HUES6 (cell line): ENCODE results near the gene TMEM41B.
"Not testable (repeated sequence)": the region's sequence is repeated elsewhere in the genome, so short reads cannot be mapped to it uniquely, and the experiment has no call there.

ENCODE experiments used
- H3K27ac ChIP-seq: 2 replicates; pipeline ENCODE4 v1.7.0; 2013; ENCODE audit warnings: low read depth, mild to moderate bottlenecking, low read length, inconsistent platforms
- H3K27me3 ChIP-seq: 2 replicates; pipeline ENCODE4 v1.6.1; 2013; ENCODE audit warnings: low read length; ENCODE audit not compliant: control insufficient read depth, insufficient read depth
- H3K36me3 ChIP-seq: 2 replicates; pipeline ENCODE4 v1.6.1; 2013; ENCODE audit warnings: low read length; ENCODE audit not compliant: control insufficient read depth, insufficient read depth
- H3K4me1 ChIP-seq: 2 replicates; pipeline ENCODE4 v1.6.1; 2013; ENCODE audit warnings: low read length; ENCODE audit not compliant: control insufficient read depth, insufficient read depth
- H3K4me3 ChIP-seq: 2 replicates; pipeline ENCODE4 v1.5.1; 2013; ENCODE audit warnings: low read depth, low read length
- H3K9ac ChIP-seq: one replicate; pipeline ENCODE4 v1.6.1; 2013; ENCODE audit warnings: mild to moderate bottlenecking, low read length
- H3K9me3 ChIP-seq: 2 replicates; pipeline ENCODE4 v1.6.1; 2013; ENCODE audit warnings: low read depth, low read length; ENCODE audit not compliant: control insufficient read depth, insufficient read depth

The TMEM41B gene

GRCh38 chr11:9253086-9253485, 61.3 kb downstream of the TMEM41B start:
- H3K9me3 ChIP-seq: no peaks in the 10 kb centered on the region
- H3K9ac ChIP-seq: no peak overlapping the region
- no peak overlapping the region for H3K4me3 ChIP-seq
- peaks cover 8% of the 10 kb centered on the region; the same call in 1 of the 2 replicates for H3K36me3 ChIP-seq
- H3K27me3 ChIP-seq: no peaks in the 10 kb centered on the region
- H3K27ac ChIP-seq: no peak overlapping the region
- H3K4me1 ChIP-seq: no peaks in the 10 kb centered on the region

- Histone ChIP-seq H3K27ac (no peak overlapping the region), H3K36me3 (peaks cover 6% of the 10 kb centered on the region; the same call in 1 of the 2 replicates), H3K4me3 (no peak overlapping the region), H3K9ac (no peak overlapping the region), H3K4me1 (no peaks in the 10 kb centered on the region), H3K27me3 (no peaks in the 10 kb centered on the region), H3K9me3 (no peaks in the 10 kb centered on the region)
Measured at GRCh38 chr11:9251311-9251710, 63.1 kb downstream of the TMEM41B start.

- no peaks in the 10 kb centered on the region for H3K4me1 ChIP-seq
- no peaks in the 10 kb centered on the region for H3K27me3 ChIP-seq
- H3K4me3 ChIP-seq: no peak overlapping the region
- H3K9ac ChIP-seq: no peak overlapping the region
- H3K27ac ChIP-seq: no peak overlapping the region
- H3K9me3 ChIP-seq: no peaks in the 10 kb centered on the region
- peaks cover 3% of the 10 kb centered on the region; the same call in 1 of the 2 replicates for H3K36me3 ChIP-seq
Measured at GRCh38 chr11:9250139-9250582, 64.2 kb downstream of the TMEM41B start.

- no peak overlapping the region for H3K27ac ChIP-seq
- no peak overlapping the region for H3K9ac ChIP-seq
- H3K36me3 ChIP-seq: peaks cover 3% of the 10 kb centered on the region; the same call in 1 of the 2 replicates
- no peaks in the 10 kb centered on the region for H3K9me3 ChIP-seq
- no peak overlapping the region for H3K4me3 ChIP-seq
- no peaks in the 10 kb centered on the region for H3K4me1 ChIP-seq
- H3K27me3 ChIP-seq: no peaks in the 10 kb centered on the region
Measured at GRCh38 chr11:9249252-9249651, 65.1 kb downstream of the TMEM41B start.

GRCh38 chr11:9247863-9248262, 66.5 kb downstream of the TMEM41B start:
- Histone ChIP-seq H3K36me3 (peaks cover 3% of the 10 kb centered on the region; the same call in 1 of the 2 replicates), H3K4me1 (no peaks in the 10 kb centered on the region), H3K27me3 (no peaks in the 10 kb centered on the region), H3K9me3 (no peaks in the 10 kb centered on the region), H3K4me3 (no peak overlapping the region), H3K27ac (no peak overlapping the region), H3K9ac (no peak overlapping the region)

- Histone ChIP-seq H3K4me1 (peaks cover 14% of the 10 kb centered on the region), H3K9me3 (peaks cover 20% of the 10 kb centered on the region)
- not testable (repeated sequence) for H3K27ac ChIP-seq, H3K27me3 ChIP-seq, H3K4me3 ChIP-seq, H3K36me3 ChIP-seq, H3K9ac ChIP-seq
Measured at GRCh38 chr11:9236242-9236641, 78.2 kb downstream of the TMEM41B start.

- Histone ChIP-seq H3K4me1 (peaks cover 44% of the 10 kb centered on the region), H3K27ac (no peak overlapping the region), H3K36me3 (peaks cover 4% of the 10 kb centered on the region; the same call in 1 of the 2 replicates), H3K4me3 (no peak overlapping the region), H3K9ac (no peak overlapping the region), H3K9me3 (peaks cover 17% of the 10 kb centered on the region), H3K27me3 (no peaks in the 10 kb centered on the region; the same call in 1 of the 2 replicates)
Measured at GRCh38 chr11:9232482-9232881, 81.9 kb downstream of the TMEM41B start.

- H3K27me3 ChIP-seq: no peaks in the 10 kb centered on the region; the same call in 1 of the 2 replicates
- H3K36me3 ChIP-seq: peaks cover 4% of the 10 kb centered on the region; the same call in 1 of the 2 replicates
- no peak overlapping the region; the same call in 1 of the 2 replicates for H3K27ac ChIP-seq
- peak overlapping the region; percentile 45 for H3K4me3 ChIP-seq
- H3K4me1 ChIP-seq: peaks cover 44% of the 10 kb centered on the region
- H3K9ac ChIP-seq: no peak overlapping the region
- H3K9me3 ChIP-seq: peaks cover 17% of the 10 kb centered on the region
Measured at GRCh38 chr11:9231848-9232177, 82.6 kb downstream of the TMEM41B start.
